T-helper 17 cell (primary cell): ENCODE results near the gene C16orf90. TPM values are rescaled to one million over a fixed set of nuclear protein-coding genes. Genes with fewer than 3 reads are reported as not detected.
"Not testable (repeated sequence)": the region's sequence is repeated elsewhere in the genome, so short reads cannot be mapped to it uniquely, and the experiment has no call there.

Experiments
- ATAC-seq: fragments of 150-1000 bp; cut with Tn5 transposase; 2 replicates; pipeline ENCODE4 v1.10.0; 2021; ENCODE audit warnings: mild to moderate bottlenecking, moderate library complexity
- DNase-seq, 3 donors: peaks; one replicate each; pipeline versions ENCODE4 v3.0.0 to v3.0.0-alpha.2; 2020 to 2021
- H3K9me3 ChIP-seq: one replicate; pipeline ENCODE4 v1.7.0; 2013; ENCODE audit warnings: low read length, mild to moderate bottlenecking; ENCODE audit not compliant: control insufficient read depth, poor library complexity, severe bottlenecking
- H3K27ac Mint-ChIP-seq: one replicate; pipeline ENCODE4 v1.8.0; 2022; ENCODE audit warnings: mild to moderate bottlenecking, moderate library complexity, mixed read lengths
- H3K27me3 Mint-ChIP-seq: one replicate; pipeline ENCODE4 v1.8.0; 2022; ENCODE audit warnings: mixed read lengths
- H3K36me3 Mint-ChIP-seq: one replicate; pipeline ENCODE4 v1.8.0; 2022; ENCODE audit warnings: low read depth, mixed read lengths
- H3K4me1 Mint-ChIP-seq: one replicate; pipeline ENCODE4 v1.8.0; 2022; ENCODE audit warnings: mild to moderate bottlenecking, mixed read lengths
- H3K4me3 Mint-ChIP-seq: one replicate; pipeline ENCODE4 v1.8.0; 2022; ENCODE audit warnings: mild to moderate bottlenecking, moderate library complexity, mixed read lengths
- total RNA-seq, 4 donors: library from RNA in 2 of 4; stranded (reverse) in 2 of 4; gene quantifications; one replicate each; pipeline ENCODE4 v1.2.3 and lab custom pipeline; 2022 to 2026

Gene C16orf90
- total RNA-seq, 2 donors from 2014 or later = not detected

- H3K9me3 ChIP-seq = no peaks in the 10 kb centered on the region
- DNase-seq (no peak), ATAC-seq (peak; percentile 31)
- H3K36me3 Mint-ChIP-seq = peaks cover 6% of the 10 kb centered on the region
- H3K4me3 Mint-ChIP-seq = peak overlapping the region; percentile 77
- peaks cover 41% of the 10 kb centered on the region for H3K4me1 Mint-ChIP-seq
- H3K27ac Mint-ChIP-seq = peak overlapping the region; percentile 95
- H3K27me3 Mint-ChIP-seq = no peaks in the 10 kb centered on the region
These were observed 8.2 kb upstream of the C16orf90 start for GRCh38 chr16:3503523-3503922.

- H3K9me3 ChIP-seq = no peaks in the 10 kb centered on the region
- Mint-ChIP-seq H3K27ac (peak overlapping the region; percentile 98), H3K4me1 (peaks cover 36% of the 10 kb centered on the region), H3K4me3 (peak overlapping the region; percentile 87), H3K27me3 (no peaks in the 10 kb centered on the region), H3K36me3 (peaks cover 2% of the 10 kb centered on the region)
- ATAC-seq (no peak), DNase-seq (no peak)
These were observed 6.6 kb upstream of the C16orf90 start for GRCh38 chr16:3501783-3502400.

GRCh38 chr16:3501412-3501761 lies 6.1 kb upstream of the C16orf90 start:
- not testable (repeated sequence) for H3K36me3 Mint-ChIP-seq, H3K27me3 Mint-ChIP-seq, H3K9me3 ChIP-seq, ATAC-seq, DNase-seq
- Mint-ChIP-seq H3K4me3 (peak overlapping the region; percentile 87), H3K27ac (peak overlapping the region; percentile 98), H3K4me1 (peaks cover 36% of the 10 kb centered on the region)

DNA sequence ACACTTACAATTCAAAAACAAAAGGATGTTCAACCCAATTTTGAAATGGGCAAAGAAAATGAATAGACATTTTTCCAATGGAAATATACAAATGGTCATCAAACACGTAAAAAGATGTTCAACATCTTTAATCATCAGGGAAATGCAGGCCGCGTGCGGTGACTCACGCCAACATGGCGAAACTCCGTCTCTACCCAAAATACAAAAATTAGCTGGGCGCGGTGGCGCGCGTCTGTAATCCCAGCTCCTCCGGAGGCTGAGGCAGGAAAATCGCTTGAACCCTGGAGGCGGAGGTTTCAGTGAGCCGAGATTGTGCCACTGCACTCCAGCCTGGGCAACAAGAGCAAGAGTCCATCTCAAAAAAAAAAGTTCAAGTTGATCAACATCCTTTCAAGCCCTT lies 3.7 kb upstream of the C16orf90 start:
- H3K4me1 Mint-ChIP-seq = peaks cover 23% of the 10 kb centered on the region
- no peaks in the 10 kb centered on the region for H3K36me3 Mint-ChIP-seq
- peak overlapping the region; percentile 48 for H3K27ac Mint-ChIP-seq
- no peak for DNase-seq
- no peak for ATAC-seq
- H3K9me3 ChIP-seq = no peaks in the 10 kb centered on the region
- no peaks in the 10 kb centered on the region for H3K27me3 Mint-ChIP-seq
- H3K4me3 Mint-ChIP-seq = peak overlapping the region; percentile 28

- H3K27me3 Mint-ChIP-seq = no peaks in the 10 kb centered on the region
- H3K4me3 Mint-ChIP-seq = no peak overlapping the region
- H3K4me1 Mint-ChIP-seq = peaks cover 18% of the 10 kb centered on the region
- H3K27ac Mint-ChIP-seq = no peak overlapping the region
- H3K9me3 ChIP-seq = no peaks in the 10 kb centered on the region
- no peak for ATAC-seq
- no peak for DNase-seq
- H3K36me3 Mint-ChIP-seq = no peaks in the 10 kb centered on the region
These were observed 2.5 kb upstream of the C16orf90 start for GRCh38 chr16:3497771-3498170.

DNA sequence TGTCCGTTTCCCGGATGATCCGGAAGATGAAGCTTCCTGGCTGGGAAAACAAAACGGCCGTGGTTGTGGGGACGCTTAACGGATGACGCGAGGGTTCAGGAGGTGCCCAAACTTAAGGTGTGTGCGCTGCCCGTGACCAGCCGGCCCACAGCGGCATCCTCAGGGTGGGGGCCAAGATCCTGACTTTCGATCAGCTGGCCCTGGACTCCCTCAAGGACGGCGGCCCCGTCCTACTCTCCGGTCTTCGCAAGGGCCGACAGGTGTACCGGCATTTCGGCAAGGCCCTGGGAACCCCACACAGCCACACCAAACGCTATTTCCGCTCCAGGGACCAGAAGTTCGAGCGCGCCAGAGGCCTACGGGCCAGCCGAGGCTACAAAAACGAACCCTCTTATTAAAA lies 1.1 kb upstream of the C16orf90 start:
- Mint-ChIP-seq H3K27ac (no peak overlapping the region), H3K4me1 (peaks cover 12% of the 10 kb centered on the region), H3K4me3 (no peak overlapping the region), H3K27me3 (no peaks in the 10 kb centered on the region), H3K36me3 (no peaks in the 10 kb centered on the region)
- H3K9me3 ChIP-seq = no peaks in the 10 kb centered on the region
- no peak for DNase-seq
- no peak for ATAC-seq

GRCh38 chr16:3494386-3494973 lies 809 bp downstream of the C16orf90 start:
- Mint-ChIP-seq H3K27me3 (no peaks in the 10 kb centered on the region), H3K4me1 (peaks cover 4% of the 10 kb centered on the region), H3K27ac (no peak overlapping the region), H3K36me3 (no peaks in the 10 kb centered on the region), H3K4me3 (no peak overlapping the region)
- no peak for ATAC-seq
- H3K9me3 ChIP-seq = no peaks in the 10 kb centered on the region
- DNase-seq = no peak

DNA sequence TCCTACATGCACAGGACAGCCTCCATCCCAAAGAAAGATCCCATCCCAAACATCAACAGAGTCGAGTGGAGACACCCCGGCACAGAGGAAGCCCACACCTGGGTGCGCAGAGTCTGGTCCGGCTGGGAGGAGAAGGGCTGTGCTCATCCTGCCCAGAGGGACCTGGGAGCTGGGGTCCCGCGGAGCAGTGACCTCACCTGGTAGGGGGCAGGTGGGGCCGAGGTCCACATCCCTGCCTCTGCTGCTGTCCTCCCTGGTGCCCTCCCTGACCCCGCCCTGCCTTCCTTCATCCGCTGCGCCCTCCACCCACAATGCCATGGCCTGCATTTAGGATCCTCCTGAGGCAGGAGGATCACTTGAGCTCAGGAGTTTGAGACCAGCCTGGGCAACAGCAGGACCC lies 2.9 kb downstream of the C16orf90 start:
- H3K27ac Mint-ChIP-seq = no peak overlapping the region
- peaks cover 2% of the 10 kb centered on the region for H3K4me1 Mint-ChIP-seq
- H3K9me3 ChIP-seq = no peaks in the 10 kb centered on the region
- H3K27me3 Mint-ChIP-seq = no peaks in the 10 kb centered on the region
- ATAC-seq = no peak
- no peak overlapping the region for H3K4me3 Mint-ChIP-seq
- DNase-seq = no peak
- no peaks in the 10 kb centered on the region for H3K36me3 Mint-ChIP-seq

- H3K27me3 Mint-ChIP-seq = no peaks in the 10 kb centered on the region
- peaks cover 2% of the 10 kb centered on the region for H3K4me1 Mint-ChIP-seq
- no peak overlapping the region for H3K4me3 Mint-ChIP-seq
- no peaks in the 10 kb centered on the region for H3K36me3 Mint-ChIP-seq
- no peaks in the 10 kb centered on the region for H3K9me3 ChIP-seq
- DNase-seq (no peak), ATAC-seq (no peak)
- peak overlapping the region; percentile 66 for H3K27ac Mint-ChIP-seq
These were observed 4.2 kb downstream of the C16orf90 start for GRCh38 chr16:3490911-3491629.

DNA sequence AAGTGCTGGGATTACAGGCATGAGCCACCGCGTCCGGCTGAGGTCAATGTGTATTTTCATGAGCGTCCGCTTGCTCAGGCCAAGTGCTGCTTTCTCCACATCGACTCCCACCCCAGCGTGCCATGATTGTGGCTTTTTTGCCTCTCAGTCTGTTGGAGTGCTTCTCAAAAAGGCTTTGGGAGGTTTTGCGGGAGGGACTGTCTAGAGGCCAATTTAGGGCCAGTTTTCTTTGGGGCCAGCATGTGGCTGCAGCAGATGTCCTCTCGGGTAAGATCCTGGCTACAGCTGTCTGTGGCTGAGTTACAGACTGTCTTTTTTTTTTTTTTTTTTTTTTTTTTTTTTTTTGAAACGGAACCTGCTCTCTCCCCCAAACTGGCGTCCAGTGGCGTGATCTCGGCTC lies 6.5 kb downstream of the C16orf90 start:
- peaks cover 2% of the 10 kb centered on the region for H3K36me3 Mint-ChIP-seq
- no peaks in the 10 kb centered on the region for H3K9me3 ChIP-seq
- DNase-seq = no peak
- no peak overlapping the region for H3K27ac Mint-ChIP-seq
- H3K27me3 Mint-ChIP-seq = no peaks in the 10 kb centered on the region
- H3K4me3 Mint-ChIP-seq = no peak overlapping the region
- peaks cover 2% of the 10 kb centered on the region for H3K4me1 Mint-ChIP-seq
- no peak for ATAC-seq

GRCh38 chr16:3487521-3488410 lies 7.5 kb downstream of the C16orf90 start:
- Mint-ChIP-seq H3K4me3 (peak overlapping the region; percentile 19), H3K27ac (no peak overlapping the region), H3K36me3 (peaks cover 5% of the 10 kb centered on the region), H3K27me3 (no peaks in the 10 kb centered on the region), H3K4me1 (peaks cover 4% of the 10 kb centered on the region)
- no peaks in the 10 kb centered on the region for H3K9me3 ChIP-seq
- no peak for DNase-seq
- no peak for ATAC-seq

DNA sequence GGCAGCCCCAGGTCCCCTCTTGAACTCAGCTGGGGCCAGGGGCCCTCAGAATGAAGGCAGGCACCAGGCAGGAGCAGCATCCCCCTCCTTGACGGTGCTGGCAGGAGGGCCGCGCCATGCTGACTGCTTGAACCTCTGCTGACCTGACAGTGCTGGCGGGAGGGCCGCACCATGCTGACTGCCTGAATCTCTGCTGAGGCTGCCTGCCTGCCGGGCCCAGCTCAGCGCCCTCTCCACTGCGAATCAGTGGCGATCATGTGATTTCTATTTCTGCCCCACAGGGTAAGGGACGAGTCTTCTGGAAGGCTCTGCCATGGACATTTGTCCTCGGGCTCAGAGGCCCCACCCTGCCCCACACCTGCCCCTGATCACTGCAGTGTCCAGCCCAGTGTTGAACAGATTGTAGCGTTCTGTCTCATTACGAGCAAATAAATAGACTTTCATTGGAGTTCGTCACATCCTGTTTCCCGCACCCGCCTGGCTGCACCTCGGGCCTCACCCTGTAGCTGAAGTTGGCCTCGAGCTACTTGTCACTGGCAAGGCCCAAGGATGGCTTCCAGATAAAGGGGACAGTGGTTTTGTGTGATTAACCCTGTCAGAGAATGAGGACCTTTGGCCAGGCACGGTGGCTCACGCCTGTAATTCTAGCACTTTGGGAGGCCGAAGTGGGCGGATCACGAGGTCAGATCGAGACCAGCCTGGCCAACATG lies 8.6 kb downstream of the C16orf90 start:
- ATAC-seq (no peak), DNase-seq (no peak)
- peaks cover 4% of the 10 kb centered on the region for H3K4me1 Mint-ChIP-seq
- no peak overlapping the region for H3K27ac Mint-ChIP-seq
- no peaks in the 10 kb centered on the region for H3K9me3 ChIP-seq
- no peak overlapping the region for H3K4me3 Mint-ChIP-seq
- H3K27me3 Mint-ChIP-seq = no peaks in the 10 kb centered on the region
- peaks cover 7% of the 10 kb centered on the region for H3K36me3 Mint-ChIP-seq
